ENCODE data around the gene BRIX1.

- TF ChIP-seq ZNF274 (IDR thresholded peaks at IDR 0.05; ENCODE audit: borderline replicate concordance, low read depth, low read length) (no peak), CTCF (IDR thresholded peaks at IDR 0.05 in 2 of 3, conservative IDR thresholded peaks at IDR 0.05 in 1 of 3; ENCODE audit: insufficient read depth in 2 of 3, low read depth in 1 of 3, low read length in 3 of 3) (no peak), CHCHD3 (CRISPR knock-in tag; IDR thresholded peaks at IDR 0.05) (no peak), HMG20A (CRISPR knock-in tag; conservative IDR thresholded peaks at IDR 0.05) (no peak)
Observed at GRCh38 chr5:34932947-34933346, 17.4 kb downstream of the BRIX1 start.

Data from K562 (cell line).